IMR-90 (cell line): ENCODE results near the gene SLC39A11. TPM values are rescaled to one million over a fixed set of nuclear protein-coding genes. Genes with fewer than 3 reads are reported as not detected.

Source experiments
- ATAC-seq: fragments of 200-7000 bp; cut with Tn5 transposase; 2 replicates; pipeline ENCODE4 v1.9.1; 2020; ENCODE audit warnings: low read depth, mild to moderate bottlenecking, moderate library complexity
- BruUV-seq: library from RNA; stranded (reverse); fragments of 400-500 nt; replicated peaks from 2 replicates; lab custom pipeline; 2021; lab: Mats Ljungman, UMichigan
- CTCF ChIA-PET: fragments of 300-600 bp; formaldehyde crosslinking; extraction: SDS; loops from one replicate; lab custom pipeline; 2021; ENCODE audit warnings: antibody characterized with exemption; lab: Yijun Ruan, JAX
- POLR2A ChIA-PET: fragments of 300-600 bp; sonication (Branson Sonifier 250); formaldehyde crosslinking; loops from one replicate; lab custom pipeline; 2022; ENCODE audit warnings: antibody characterized with exemption; ENCODE audit not compliant: unreplicated experiment; lab: Charles Lee
- DNase-seq: peaks from one replicate; pipeline ENCODE4 v3.0.0; 2013
- H2AFZ ChIP-seq: replicated peaks from 2 replicates; pipeline ENCODE3; 2013; ENCODE audit warnings: low read length, mild to moderate bottlenecking; ENCODE audit not compliant: poor library complexity
- H2AK5ac ChIP-seq: 2 replicates; pipeline ENCODE4 v1.6.1; 2013; ENCODE audit warnings: low read depth, low read length, inconsistent platforms
- H2AK9ac ChIP-seq: replicated peaks from 2 replicates; pipeline ENCODE3; 2013; ENCODE audit warnings: mild to moderate bottlenecking, low read depth, low read length, moderate library complexity; ENCODE audit not compliant: poor library complexity
- H2BK120ac ChIP-seq: 2 replicates; pipeline ENCODE4 v1.6.1; 2013; ENCODE audit warnings: low read depth, low read length, inconsistent platforms
- H2BK15ac ChIP-seq: 3 replicates; pipeline ENCODE4 v1.6.1; 2013; ENCODE audit warnings: low read depth, low read length, inconsistent platforms
- H2BK20ac ChIP-seq: 2 replicates; pipeline ENCODE4 v1.6.1; 2013; ENCODE audit warnings: low read depth, mild to moderate bottlenecking, inconsistent platforms, low read length, moderate library complexity
- H2BK5ac ChIP-seq: 2 replicates; pipeline ENCODE4 v1.6.1; 2013; ENCODE audit warnings: mild to moderate bottlenecking, low read depth, low read length, inconsistent platforms; ENCODE audit not compliant: poor library complexity, severe bottlenecking
- H3K14ac ChIP-seq: replicated peaks from 2 replicates; pipeline ENCODE4 v1.6.1; 2013; ENCODE audit warnings: low read depth, low read length, inconsistent platforms
- H3K18ac ChIP-seq: 2 replicates; pipeline ENCODE4 v1.6.1; 2013; ENCODE audit warnings: low read depth, low read length, control low read depth
- H3K23ac ChIP-seq: 2 replicates; pipeline ENCODE4 v1.6.1; 2013; ENCODE audit warnings: low read depth, low read length, inconsistent platforms
- H3K27ac ChIP-seq: 2 replicates; pipeline ENCODE4 v1.5.1; 2013; ENCODE audit warnings: mild to moderate bottlenecking, control low read depth, low read length; ENCODE audit not compliant: insufficient read depth
- H3K27me3 ChIP-seq: 2 replicates; pipeline ENCODE4 v1.6.1; 2013; ENCODE audit warnings: low read length; ENCODE audit not compliant: control insufficient read depth, insufficient read depth
- H3K36me3 ChIP-seq: 2 replicates; pipeline ENCODE4 v1.6.1; 2013; ENCODE audit warnings: low read length, mixed read lengths; ENCODE audit not compliant: control insufficient read depth, insufficient read depth
- H3K4ac ChIP-seq: 2 replicates; pipeline ENCODE4 v1.6.1; 2013; ENCODE audit warnings: low read depth, low read length, inconsistent platforms
- H3K4me1 ChIP-seq: 2 replicates; pipeline ENCODE4 v1.6.1; 2013; ENCODE audit warnings: low read length, mixed read lengths; ENCODE audit not compliant: control insufficient read depth, insufficient read depth
- H3K4me2 ChIP-seq: 2 replicates; pipeline ENCODE4 v1.6.1; 2013; ENCODE audit warnings: low read depth, mild to moderate bottlenecking, control low read depth, low read length, moderate library complexity
- H3K4me3 ChIP-seq: 2 replicates; pipeline ENCODE4 v1.5.1; 2013; ENCODE audit warnings: low read depth, mild to moderate bottlenecking, control low read depth, low read length, moderate library complexity; ENCODE audit not compliant: insufficient read depth
- H3K56ac ChIP-seq: 2 replicates; pipeline ENCODE4 v1.6.1; 2013; ENCODE audit warnings: low read length, inconsistent platforms; ENCODE audit not compliant: insufficient read depth; ENCODE audit errors: extremely low read depth
- H3K79me1 ChIP-seq, 2 experiments: 2 replicates each; pipeline ENCODE4 v1.6.1; 2013; ENCODE audit warnings: low read length in 2 of 2, inconsistent platforms in 1 of 2, low read depth in 1 of 2
- H3K9ac ChIP-seq: 2 replicates; pipeline ENCODE4 v1.6.1; 2013; ENCODE audit warnings: low read depth, low read length, control low read depth
- H3K9me1 ChIP-seq: 2 replicates; pipeline ENCODE4 v1.6.1; 2013; ENCODE audit warnings: low read length, inconsistent platforms; ENCODE audit not compliant: insufficient read depth
- H3K9me3 ChIP-seq: 2 replicates; pipeline ENCODE4 v1.6.1; 2013; ENCODE audit warnings: low read length; ENCODE audit not compliant: control insufficient read depth, insufficient read depth
- H4K20me1 ChIP-seq: 2 replicates; pipeline ENCODE4 v1.6.1; 2013; ENCODE audit warnings: low read length, inconsistent platforms; ENCODE audit not compliant: insufficient read depth
- H4K5ac ChIP-seq: 2 replicates; pipeline ENCODE4 v1.6.1; 2013; ENCODE audit warnings: mild to moderate bottlenecking, low read depth, low read length, control low read depth
- H4K8ac ChIP-seq, 2 experiments: 2 replicates each; pipeline ENCODE4 v1.6.1; 2013; ENCODE audit warnings: low read depth in 2 of 2, low read length in 2 of 2, control low read depth in 1 of 2, inconsistent platforms in 1 of 2
- H4K91ac ChIP-seq: 2 replicates; pipeline ENCODE4 v1.6.1; 2013; ENCODE audit warnings: low read depth, low read length, inconsistent platforms; ENCODE audit not compliant: insufficient read depth
- RCOR1 ChIP-seq: IDR thresholded peaks from 2 replicates; pipeline ENCODE4 v1.6.1; 2012; ENCODE audit warnings: mild to moderate bottlenecking, low read length, improper control_type of control experiment; ENCODE audit not compliant: insufficient replicate concordance
- WGBS, 2 experiments: methylation state at CpG; one replicate each; pipeline versions ENCODE4 v1.1.5 to v1.1.7; 2013; ENCODE audit warnings: missing lambda C conversion rate in 2 of 2; ENCODE audit not compliant: insufficient read length in 1 of 2; ENCODE audit errors: extremely low coverage in 2 of 2; 5-methylcytosine and 5-hydroxymethylcytosine counted together
- dilution Hi-C: fragments of 300-500 bp; cut with HindIII; formaldehyde crosslinking; loops from one replicate; pipeline ENCODE4 v1.14.3; 2018; ENCODE audit warnings: low sequenced_read_pairs; ENCODE audit not compliant: unreplicated experiment
- in situ Hi-C: fragments of 300-500 bp; cut with MboI; formaldehyde crosslinking; loops from 3 replicates; pipeline ENCODE4 v1.14.3; 2019; ENCODE audit warnings: low sequenced_read_pairs, inconsistent platforms, mixed read lengths
- intact Hi-C: fragments of 100-400 bp; cut with micrococcal nuclease; formaldehyde crosslinking; loops from 2 replicates; pipeline ENCODE4 v1.10.0; 2022
- polyA plus RNA-seq, 3 experiments: library from polyadenylated mRNA; depleted of rRNA; stranded (reverse); fragments of >200 nt; gene quantifications; 2 replicates each; pipeline ENCODE4 v1.2.3, GENCODE V29; 2012; ENCODE audit warnings: low replicate concordance in 1 of 3
- total RNA-seq: library from RNA; depleted of rRNA; stranded (reverse); fragments of >200 nt; gene quantifications from 2 replicates; pipeline ENCODE4 v1.2.3, GENCODE V29; 2012

The SLC39A11 gene
- total and polyA plus RNA-seq, 2 of the 4 experiments (the other 2 are of a cell fraction), result 8.8 to 14.3 TPM

GRCh38 chr17:73140566-73140965 lies 48.1 kb upstream of the SLC39A11 start:
- dilution Hi-C loops, result no loop called here
- Histone ChIP-seq H3K9me1 (no peaks in the 10 kb centered on the region), H2BK15ac (no peak overlapping the region), H3K4me2 (no peak overlapping the region), H4K91ac (no peak overlapping the region), H4K5ac (no peak overlapping the region), H2BK120ac (no peak overlapping the region), H3K4ac (no peak overlapping the region), H3K4me1 (no peaks in the 10 kb centered on the region), H3K9me3 (no peaks in the 10 kb centered on the region), H3K56ac (no peak overlapping the region), H3K14ac (no peak overlapping the region), H2AK5ac (no peak overlapping the region), H3K27me3 (peaks cover 14% of the 10 kb centered on the region), H3K79me1 (no peaks in the 10 kb centered on the region), H3K36me3 (no peaks in the 10 kb centered on the region), H4K20me1 (no peaks in the 10 kb centered on the region), H2BK20ac (no peak overlapping the region), H3K18ac (no peak overlapping the region), H3K27ac (no peak overlapping the region), H3K9ac (no peak overlapping the region), H3K4me3 (no peak overlapping the region), H2AFZ (no peak overlapping the region), H2AK9ac (no peak overlapping the region), H4K8ac (no peak overlapping the region), H3K23ac (no peak overlapping the region), H2BK5ac (no peak overlapping the region)
- intact Hi-C loops, result no loop called here
- in situ Hi-C loops, result no loop called here
- POLR2A ChIA-PET, result no interaction called here
- BruUV-seq, result no TSS peak
- TF ChIP-seq RCOR1, result no peak
- DNase-seq (no peak), ATAC-seq (no peak)
- CTCF ChIA-PET, result interaction anchor here (0.6 kb wide), 1 partner anchor 84 kb away, joined by 3 read pairs; no protein-coding TSS in a partner anchor
- 40% methylated on average over 1 of the region's 5 CpGs; no CpG with 5 or more reads in 1 of the 2 experiments for WGBS, 2 experiments
